Inflammatory macrophage treated with lipopolysaccharide for 1 hour (primary cell): ENCODE results near the gene SLCO3A1.
A peak's percentile ranks its signal among the peaks of the same experiment; 100 is the strongest.

ENCODE experiments used
- DNase-seq, 2 donors: peaks; one replicate each; pipeline ENCODE4 v3.0.0-alpha.2; 2020 to 2022

The SLCO3A1 gene

GRCh38 chr15:91862891-91863504 is 9.5 kb downstream of the SLCO3A1 start:
- DNase-seq, result no peak

- no peak for DNase-seq
Measured at GRCh38 chr15:91863621-91864255, 10.2 kb downstream of the SLCO3A1 start.

GRCh38 chr15:91864664-91865063 is 11.2 kb downstream of the SLCO3A1 start:
- no peak for DNase-seq

- no peak for DNase-seq
Measured at GRCh38 chr15:91865486-91865885, 12.0 kb downstream of the SLCO3A1 start.

GRCh38 chr15:91865950-91866349 is 12.4 kb downstream of the SLCO3A1 start:
- no peak for DNase-seq

- DNase-seq, result no peak
Measured at GRCh38 chr15:91866371-91866905, 12.9 kb downstream of the SLCO3A1 start.

GRCh38 chr15:91866971-91867372 is 13.5 kb downstream of the SLCO3A1 start:
- no peak for DNase-seq

- DNase-seq, result peak; percentile 61 to 62
Measured at GRCh38 chr15:91867581-91868026, 14.1 kb downstream of the SLCO3A1 start.

- DNase-seq, result no peak
Measured at GRCh38 chr15:91870876-91871537, 17.5 kb downstream of the SLCO3A1 start.

GRCh38 chr15:91871837-91872236 is 18.3 kb downstream of the SLCO3A1 start:
- peak; percentile 69 to 85 for DNase-seq

GRCh38 chr15:91872356-91873137 is 19.0 kb downstream of the SLCO3A1 start:
- DNase-seq, result no peak

GRCh38 chr15:91873138-91873536 is 19.6 kb downstream of the SLCO3A1 start:
- DNase-seq, result no peak

- no peak for DNase-seq
Measured at GRCh38 chr15:91874171-91874570, 20.7 kb downstream of the SLCO3A1 start.

GRCh38 chr15:91874992-91875660 is 21.6 kb downstream of the SLCO3A1 start:
- no peak for DNase-seq

- DNase-seq, result no peak
Measured at GRCh38 chr15:91876187-91876586, 22.7 kb downstream of the SLCO3A1 start.

- DNase-seq, result no peak
Measured at GRCh38 chr15:91878319-91878870, 24.9 kb downstream of the SLCO3A1 start.

GRCh38 chr15:91879158-91879557 is 25.6 kb downstream of the SLCO3A1 start:
- no peak for DNase-seq

- no peak for DNase-seq
Measured at GRCh38 chr15:91880373-91880772, 26.9 kb downstream of the SLCO3A1 start.

GRCh38 chr15:91881569-91882297 is 28.2 kb downstream of the SLCO3A1 start:
- DNase-seq, result no peak

GRCh38 chr15:91882858-91883586 is 29.5 kb downstream of the SLCO3A1 start:
- DNase-seq, result no peak

GRCh38 chr15:91884606-91885005 is 31.1 kb downstream of the SLCO3A1 start:
- no peak for DNase-seq
